Neural cell (in vitro differentiated cells): Measurements from ENCODE around the gene CHST6. TPM values are rescaled to one million over a fixed set of nuclear protein-coding genes. Genes with fewer than 3 reads are reported as not detected.
"Not testable (repeated sequence)": the region's sequence is repeated elsewhere in the genome, so short reads cannot be mapped to it uniquely, and the experiment has no call there.

Experiments
- H2AFZ ChIP-seq: fragments of 200-600, 300-800 bp; sonication (generic), shearing (Covaris generic); 2 replicates; pipeline ENCODE4 v1.6.0; 2014; ENCODE audit warnings: low read depth, mild to moderate bottlenecking, antibody characterized with exemption, low read length, moderate library complexity
- H3F3A ChIP-seq: fragments of 200-600 bp; shearing (Covaris generic); 2 replicates; pipeline ENCODE4 v1.6.1; 2016; ENCODE audit warnings: mild to moderate bottlenecking, moderate library complexity, mixed read lengths, antibody characterized with exemption, low read length; ENCODE audit not compliant: insufficient read depth, poor library complexity, severe bottlenecking
- H3K27ac ChIP-seq: fragments of 200-600, 300-800 bp; sonication (generic), shearing (Covaris generic); 2 replicates; pipeline ENCODE4 v1.5.1; 2014; ENCODE audit warnings: mild to moderate bottlenecking, low read length, moderate library complexity
- H3K27me3 ChIP-seq: fragments of 300-800, 200-600 bp; sonication (generic), shearing (Covaris generic); 2 replicates; pipeline ENCODE4 v1.6.0; 2014; ENCODE audit warnings: mild to moderate bottlenecking, low read depth, low read length, moderate library complexity; ENCODE audit not compliant: insufficient read depth
- H3K36me3 ChIP-seq: fragments of 300-800, 200-600 bp; sonication (generic), shearing (Covaris generic); 2 replicates; pipeline ENCODE4 v1.5.1; 2014; ENCODE audit warnings: mild to moderate bottlenecking, antibody characterized with exemption, low read length, moderate library complexity; ENCODE audit not compliant: insufficient read depth
- H3K4me2 ChIP-seq: fragments of 300-800, 200-600 bp; sonication (generic), shearing (Covaris generic); 2 replicates; pipeline ENCODE4 v1.6.0; 2014; ENCODE audit warnings: mild to moderate bottlenecking, low read length
- H3K4me3 ChIP-seq: fragments of 300-800, 200-600 bp; sonication (generic), shearing (Covaris generic); 2 replicates; pipeline ENCODE4 v1.5.1; 2014; ENCODE audit warnings: mild to moderate bottlenecking, low read length, moderate library complexity
- H3K79me2 ChIP-seq: fragments of 200-600 bp; shearing (Covaris generic); replicated peaks from 2 replicates; pipeline ENCODE4 v1.6.0; 2014; ENCODE audit warnings: mild to moderate bottlenecking, low read length, moderate library complexity; ENCODE audit not compliant: insufficient read depth
- H3K9ac ChIP-seq: fragments of 300-800, 200-600 bp; sonication (generic), shearing (Covaris generic); 2 replicates; pipeline ENCODE4 v1.6.1; 2016; ENCODE audit warnings: mild to moderate bottlenecking, low read length, mixed read lengths
- H3K9me2 ChIP-seq: fragments of 200-600 bp; shearing (Covaris generic); 2 replicates; pipeline ENCODE4 v1.6.1; 2016; ENCODE audit warnings: mild to moderate bottlenecking, low read length, mixed read lengths; ENCODE audit not compliant: insufficient read depth
- H3K9me3 ChIP-seq: fragments of 200-600, 300-800 bp; sonication (generic), shearing (Covaris generic); 2 replicates; pipeline ENCODE4 v1.6.1; 2016; ENCODE audit warnings: mild to moderate bottlenecking, mixed run types, low read length, moderate library complexity, mixed read lengths
- H4K20me1 ChIP-seq: fragments of 200-600 bp; shearing (Covaris generic); 2 replicates; pipeline ENCODE4 v1.6.1; 2016; ENCODE audit warnings: mild to moderate bottlenecking, mixed run types; ENCODE audit not compliant: insufficient read depth
- CTCF ChIP-seq: fragments of 450-650 bp; IDR thresholded peaks from 2 replicates; pipeline ENCODE4 v1.5.1; 2014; ENCODE audit warnings: antibody characterized with exemption, mild to moderate bottlenecking, moderate library complexity; ENCODE audit not compliant: poor library complexity, severe bottlenecking
- EP300 ChIP-seq: fragments of 450-650 bp; conservative IDR thresholded peaks from 2 replicates; pipeline ENCODE4 v1.6.1; 2014; ENCODE audit warnings: antibody characterized with exemption, mild to moderate bottlenecking, moderate library complexity; ENCODE audit not compliant: poor library complexity, severe bottlenecking
- EZH2 ChIP-seq: fragments of 200-600, 300-800 bp; shearing (Covaris generic), sonication (generic); IDR thresholded peaks from 2 replicates; pipeline ENCODE4 v1.6.1; 2014; ENCODE audit warnings: antibody characterized with exemption, low read length, borderline replicate concordance, mild to moderate bottlenecking; ENCODE audit not compliant: insufficient read depth, poor library complexity, severe bottlenecking
- MXI1 ChIP-seq: fragments of 450-650 bp; conservative IDR thresholded peaks from 2 replicates; pipeline ENCODE4 v1.6.1; 2014; ENCODE audit warnings: antibody characterized with exemption, mild to moderate bottlenecking; ENCODE audit not compliant: poor library complexity, severe bottlenecking
- POLR2AphosphoS5 ChIP-seq: IDR thresholded peaks from 2 replicates; pipeline ENCODE4 v1.6.1; 2012
- RAD21 ChIP-seq: fragments of 450-650 bp; conservative IDR thresholded peaks from 2 replicates; pipeline ENCODE4 v1.6.1; 2014; ENCODE audit warnings: antibody characterized with exemption, mild to moderate bottlenecking, moderate library complexity
- REST ChIP-seq: IDR thresholded peaks from 2 replicates; pipeline ENCODE4 v1.6.1; 2012; ENCODE audit warnings: borderline replicate concordance
- SMC3 ChIP-seq: fragments of 450-650 bp; conservative IDR thresholded peaks from 2 replicates; pipeline ENCODE4 v1.6.1; 2014; ENCODE audit warnings: antibody characterized with exemption, mild to moderate bottlenecking, moderate library complexity; ENCODE audit not compliant: poor library complexity
- TAF1 ChIP-seq: IDR thresholded peaks from 2 replicates; pipeline ENCODE4 v1.6.1; 2012; ENCODE audit warnings: low read depth
- polyA plus RNA-seq: library from polyadenylated mRNA; depleted of rRNA; stranded (reverse); fragments of >200 nt; gene quantifications from 2 replicates; pipeline ENCODE4 v1.2.3, GENCODE V29; 2014

CHST6 gene
- polyA plus RNA-seq, 1 donor from 2014 or later: 0.02 TPM

GRCh38 chr16:75501359-75501758 lies 6.1 kb upstream of the CHST6 start:
- Histone ChIP-seq H3K9me3 (no peaks in the 10 kb centered on the region), H3K36me3 (no peaks in the 10 kb centered on the region), H3K27ac (no peak overlapping the region), H3K9me2 (no peaks in the 10 kb centered on the region), H4K20me1 (no peaks in the 10 kb centered on the region), H3K9ac (no peak overlapping the region), H2AFZ (no peak overlapping the region), H3K4me2 (no peak overlapping the region), H3K27me3 (no peaks in the 10 kb centered on the region), H3K79me2 (no peaks in the 10 kb centered on the region), H3K4me3 (no peak overlapping the region), H3F3A (no peaks in the 10 kb centered on the region)
- TF ChIP-seq SMC3: no peak
- TF ChIP-seq POLR2AphosphoS5: no peak
- TF ChIP-seq CTCF: no peak

GRCh38 chr16:75498605-75499322 lies 3.5 kb upstream of the CHST6 start:
- not testable (repeated sequence) for H3K9me2 ChIP-seq, H3K9me3 ChIP-seq, H3K4me2 ChIP-seq, H3K4me3 ChIP-seq, H3K79me2 ChIP-seq, H3K27ac ChIP-seq, H2AFZ ChIP-seq, H4K20me1 ChIP-seq, H3K36me3 ChIP-seq, H3K9ac ChIP-seq, H3F3A ChIP-seq
- peaks cover 15% of the 10 kb centered on the region for H3K27me3 ChIP-seq

- TF ChIP-seq REST: no peak
- TF ChIP-seq EP300: no peak
- TF ChIP-seq EZH2: no peak
- no peak for TF ChIP-seq MXI1
- TF ChIP-seq SMC3: no peak
- TF ChIP-seq TAF1: no peak
- no peak for TF ChIP-seq POLR2AphosphoS5
- no peak for TF ChIP-seq CTCF
- no peak for TF ChIP-seq RAD21
- no peak overlapping the region for H3K4me3 ChIP-seq
These were observed 2.3 kb upstream of the CHST6 start for GRCh38 chr16:75497558-75497957.

More at GRCh38 chr16:75497558-75497957, 2.3 kb upstream of the CHST6 start:
- Histone ChIP-seq H3K4me2 (no peak overlapping the region), H3K9me2 (no peaks in the 10 kb centered on the region), H4K20me1 (no peaks in the 10 kb centered on the region), H3K36me3 (no peaks in the 10 kb centered on the region), H3K9ac (no peak overlapping the region), H3K79me2 (no peaks in the 10 kb centered on the region), H3K9me3 (no peaks in the 10 kb centered on the region), H3K27me3 (peaks cover 15% of the 10 kb centered on the region), H3F3A (no peaks in the 10 kb centered on the region), H3K27ac (no peak overlapping the region), H2AFZ (no peak overlapping the region)
